KOPT-K1 (cell line): Measurements from ENCODE around the gene LCN1.

Experiments
- H3K27ac ChIP-seq: fragments of 200-600 bp; sonication (generic); 2 replicates; pipeline ENCODE4 v1.5.1; 2016; ENCODE audit warnings: antibody characterized with exemption, mild to moderate bottlenecking, low read depth, low read length; ENCODE audit not compliant: poor library complexity, severe bottlenecking
- H3K36me3 ChIP-seq: fragments of 200-600 bp; sonication (generic); 2 replicates; pipeline ENCODE4 v1.5.1; 2017; ENCODE audit warnings: antibody characterized with exemption, mild to moderate bottlenecking, low read length, moderate library complexity; ENCODE audit not compliant: insufficient read depth
- H3K9me3 ChIP-seq: fragments of 200-600 bp; sonication (generic); 2 replicates; pipeline ENCODE4 v1.5.1; 2017; ENCODE audit warnings: antibody characterized with exemption, low read length, mild to moderate bottlenecking; ENCODE audit not compliant: insufficient read depth, poor library complexity, severe bottlenecking

LCN1 gene

GRCh38 chr9:135520916-135521607, at the start of gene LCN1:
LCN1 (plus strand) TSS chr9:135521440; CDS start chr9:135521498, 58 bp downstream.
- Histone ChIP-seq H3K36me3 (no peaks in the 10 kb centered on the region), H3K9me3 (no peaks in the 10 kb centered on the region), H3K27ac (no peak within 1 kb of the TSS)

DNA sequence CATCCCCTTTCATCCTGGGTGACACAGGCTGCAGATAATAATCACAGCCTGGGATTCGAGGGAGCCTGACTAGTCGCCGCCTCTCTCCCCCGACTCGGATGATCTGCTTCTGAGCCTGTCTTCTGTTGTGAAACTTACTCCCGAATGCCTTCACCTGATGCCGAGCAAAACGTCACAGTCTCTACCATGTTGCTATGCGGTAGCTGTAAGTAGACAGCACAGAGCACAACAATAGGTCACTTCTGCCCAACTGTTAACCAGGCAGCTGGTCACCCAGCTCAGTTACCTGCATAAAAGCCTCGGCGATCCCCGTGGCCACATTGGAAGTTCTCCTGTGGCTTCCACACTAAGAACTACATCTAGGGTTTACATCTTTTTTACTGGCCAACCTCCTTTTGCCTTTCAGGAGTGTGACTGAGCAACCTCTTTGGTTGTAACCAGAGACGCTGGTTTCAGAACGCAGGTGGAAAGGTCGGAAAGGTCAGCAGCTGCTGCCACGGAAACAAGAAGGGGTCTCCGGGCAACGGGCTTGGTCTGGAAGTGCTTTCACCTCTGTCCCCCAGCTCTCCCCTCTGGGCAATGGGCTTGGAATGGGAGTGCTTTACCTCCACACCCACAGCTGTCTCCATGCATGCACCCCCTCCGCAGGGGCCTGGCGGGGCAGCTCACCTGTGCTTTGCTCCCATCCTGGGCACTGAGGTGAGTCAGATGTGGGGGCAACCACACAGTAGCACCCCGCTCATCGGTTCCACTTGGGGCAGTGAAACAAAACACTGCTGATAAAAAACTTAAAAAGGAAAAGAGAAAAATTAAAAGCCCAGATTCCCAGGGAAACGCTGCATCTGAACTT, 49.2 kb upstream of the LCN1 start:
- H3K9me3 ChIP-seq = no peaks in the 10 kb centered on the region
- no peak overlapping the region for H3K27ac ChIP-seq
- H3K36me3 ChIP-seq = no peaks in the 10 kb centered on the region

DNA sequence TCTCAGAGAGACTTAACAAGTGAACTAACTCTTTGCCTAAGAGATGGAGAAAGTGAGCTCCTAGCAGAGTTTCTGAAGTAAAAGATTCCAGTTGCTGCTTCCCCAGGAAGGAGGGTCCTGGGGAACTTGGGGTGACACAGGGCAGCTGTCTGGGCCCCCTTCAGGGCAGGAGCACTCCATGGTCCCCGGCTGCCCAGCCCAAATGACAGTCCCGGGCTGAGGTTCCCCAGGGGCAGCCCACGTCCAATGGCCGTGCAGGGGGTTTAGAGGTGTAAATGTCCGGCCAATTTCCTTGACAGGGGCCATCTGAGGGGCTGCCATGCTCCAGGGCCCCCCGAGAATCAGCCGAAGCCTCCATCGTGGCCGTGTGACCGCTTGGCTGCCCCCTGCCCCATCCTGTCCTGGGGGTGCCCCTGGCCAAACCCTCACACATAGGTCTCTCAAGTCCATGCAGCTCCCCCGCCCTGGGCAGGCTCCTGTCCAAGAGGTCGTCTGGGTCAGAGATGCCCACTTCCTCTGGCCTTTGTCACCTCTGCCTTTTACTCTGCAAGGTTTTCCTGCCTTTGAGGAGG, 47.2 kb upstream of the LCN1 start:
- H3K36me3 ChIP-seq = no peaks in the 10 kb centered on the region
- no peak overlapping the region for H3K27ac ChIP-seq
- H3K9me3 ChIP-seq = no peaks in the 10 kb centered on the region

DNA sequence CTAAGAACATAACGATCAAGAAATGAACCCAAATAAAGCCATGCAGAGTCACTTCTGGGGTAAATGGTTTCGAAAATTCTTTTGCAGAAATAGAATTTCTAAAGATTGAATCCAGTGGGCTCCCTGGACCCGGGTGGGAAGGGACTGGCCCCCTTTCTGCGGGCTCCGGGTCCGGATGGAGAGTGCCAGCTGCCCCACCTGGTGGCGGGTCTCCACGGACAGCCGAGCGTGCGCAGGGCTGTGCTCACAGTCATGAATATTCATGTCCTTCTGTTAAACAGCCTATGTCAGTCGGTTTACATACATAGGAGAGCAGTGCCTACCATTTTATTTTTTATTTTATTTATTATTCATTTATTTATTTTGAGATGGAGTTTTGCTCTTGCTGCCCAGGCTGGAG, 46.3 kb upstream of the LCN1 start:
- no peaks in the 10 kb centered on the region for H3K36me3 ChIP-seq

DNA sequence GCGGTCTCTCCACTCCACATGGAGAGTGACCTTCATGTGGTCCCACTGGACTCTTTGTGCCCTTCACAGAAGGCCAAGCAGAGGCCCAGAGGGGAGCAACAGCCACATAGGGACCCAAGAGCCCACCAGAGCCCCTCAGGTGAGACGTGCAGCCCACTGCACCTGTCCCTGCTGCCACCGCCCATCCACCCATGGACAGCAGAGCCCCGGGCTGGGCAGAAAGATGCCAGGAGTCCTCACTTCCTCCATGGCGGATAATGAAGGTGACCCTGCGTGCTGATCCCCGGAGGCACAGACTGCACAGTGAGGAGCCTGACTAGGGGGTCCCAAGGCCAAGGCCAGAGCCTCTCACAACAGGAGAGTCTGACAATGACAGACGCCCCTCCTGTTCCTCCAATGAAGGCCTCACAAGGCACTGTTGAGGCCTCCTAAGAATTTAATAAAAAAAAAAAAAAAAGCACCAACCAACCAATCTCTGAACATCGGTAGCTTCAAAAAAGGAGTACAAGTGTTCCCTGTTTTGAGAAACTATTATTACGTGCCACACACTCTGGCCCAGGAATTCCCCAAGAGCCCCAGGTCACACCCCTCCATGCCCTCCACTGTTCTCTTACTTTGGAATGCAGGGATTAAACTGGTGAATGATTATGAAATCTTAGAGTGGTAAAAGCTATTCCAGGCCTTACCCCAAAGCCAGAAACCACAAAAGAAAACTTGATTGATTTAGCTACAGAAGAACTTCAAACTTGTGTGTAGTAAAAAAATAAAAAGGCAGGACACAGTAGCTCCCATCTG, 44.5 kb upstream of the LCN1 start:
- Histone ChIP-seq H3K36me3 (no peaks in the 10 kb centered on the region), H3K9me3 (no peaks in the 10 kb centered on the region), H3K27ac (no peak overlapping the region)

More for the DNA sequence above, 46.3 kb upstream of the LCN1 start:
- Histone ChIP-seq H3K9me3 (no peaks in the 10 kb centered on the region), H3K27ac (no peak overlapping the region)

DNA sequence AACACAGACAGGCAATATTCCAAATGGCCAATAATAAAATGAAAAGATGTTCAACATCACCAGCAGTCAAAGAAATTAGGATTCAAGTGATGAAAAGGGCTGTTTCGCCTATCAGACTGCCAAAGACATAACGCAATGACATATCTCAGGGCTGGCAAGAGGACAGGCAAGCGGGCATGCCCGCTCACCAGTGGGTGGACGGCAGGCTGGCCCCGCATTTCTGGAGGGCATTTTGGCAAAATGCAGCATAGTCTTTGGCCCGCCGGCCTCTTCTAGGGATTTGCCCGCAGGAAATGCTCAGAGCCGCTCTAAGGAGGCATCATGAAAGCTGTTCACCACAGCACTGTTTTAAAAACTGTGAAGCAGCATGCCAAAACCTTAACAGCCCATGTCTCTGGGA, 43.0 kb upstream of the LCN1 start:
- no peak overlapping the region for H3K27ac ChIP-seq
- no peaks in the 10 kb centered on the region for H3K9me3 ChIP-seq
- H3K36me3 ChIP-seq = no peaks in the 10 kb centered on the region

DNA sequence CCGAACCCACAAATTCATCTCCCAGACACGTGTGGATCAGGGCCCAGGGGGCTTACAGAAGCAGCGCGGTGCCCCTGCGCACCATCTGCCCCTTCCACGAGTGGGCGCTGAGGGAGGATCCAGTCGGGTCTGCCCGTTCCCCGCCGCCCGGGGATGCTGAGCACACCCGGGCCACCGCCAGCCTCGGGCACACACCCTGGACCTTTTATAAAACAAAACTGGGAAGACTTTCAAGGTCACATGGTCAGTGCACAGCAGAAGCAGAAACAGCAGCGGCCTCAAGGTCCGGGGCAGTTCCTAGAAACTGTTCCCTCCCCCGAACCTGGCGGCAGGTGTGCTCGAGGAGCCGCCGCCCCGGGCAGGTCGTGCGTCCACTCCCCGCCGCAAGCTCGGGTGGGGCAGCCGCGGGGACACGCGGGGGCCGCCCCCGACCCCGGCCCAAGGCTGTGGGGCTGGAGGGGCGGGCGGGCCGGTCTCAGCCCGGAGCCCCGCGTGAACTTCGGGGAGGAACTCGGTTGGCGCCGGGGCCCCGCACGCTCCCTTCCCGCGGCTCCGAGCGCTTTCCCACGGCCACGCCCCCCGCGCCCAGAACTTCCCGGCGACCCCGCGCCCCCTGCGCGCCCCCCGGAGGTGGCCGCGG, 42.3 kb upstream of the LCN1 start:
- Histone ChIP-seq H3K9me3 (no peaks in the 10 kb centered on the region), H3K27ac (no peak overlapping the region), H3K36me3 (no peaks in the 10 kb centered on the region)

DNA sequence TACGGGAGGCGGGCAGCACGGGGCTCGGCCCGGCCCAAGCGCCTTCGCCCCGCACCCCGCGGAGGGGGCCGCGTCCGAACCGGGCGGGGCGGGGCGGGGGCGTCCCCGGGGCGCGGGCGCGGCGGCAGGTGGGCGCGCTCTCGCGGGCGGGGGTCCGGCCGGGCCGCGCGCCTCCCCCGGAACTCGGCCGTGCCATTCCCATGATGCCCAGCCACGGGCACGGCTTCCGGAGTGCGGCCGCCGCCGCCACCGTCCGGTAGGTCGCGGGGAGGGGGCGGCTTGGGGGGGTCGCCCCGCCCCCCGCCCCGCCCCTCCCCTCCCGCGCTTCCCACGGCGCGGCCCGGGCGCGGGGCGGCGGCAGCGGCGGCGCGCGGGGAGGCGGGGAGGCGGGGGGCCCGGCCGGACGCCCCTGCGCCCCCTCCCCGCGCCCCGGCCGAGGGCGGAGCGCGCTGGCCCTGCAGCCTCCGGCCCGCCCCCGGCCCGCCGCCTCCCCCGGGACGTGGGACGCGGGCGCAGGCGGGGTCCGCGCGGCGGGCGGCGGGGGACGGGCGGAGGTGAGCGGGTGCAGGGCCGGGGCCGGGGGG, 41.7 kb upstream of the LCN1 start, which contains the start of gene PPP1R26:
PPP1R26 (plus strand) TSS at position 314 of the 584 bp plus-strand sequence. CDS start 4,729 bp downstream, outside the sequence.
- Histone ChIP-seq H3K9me3 (no peaks in the 10 kb centered on the region), H3K36me3 (no peaks in the 10 kb centered on the region), H3K27ac (no peak within 1 kb of the TSS)

GRCh38 chr9:135480071-135480939, 40.9 kb upstream of the LCN1 start:
- Histone ChIP-seq H3K27ac (no peak overlapping the region), H3K36me3 (no peaks in the 10 kb centered on the region), H3K9me3 (no peaks in the 10 kb centered on the region)

GRCh38 chr9:135480940-135481310, 40.3 kb upstream of the LCN1 start:
- no peak overlapping the region for H3K27ac ChIP-seq
- H3K9me3 ChIP-seq = no peaks in the 10 kb centered on the region
- no peaks in the 10 kb centered on the region for H3K36me3 ChIP-seq

GRCh38 chr9:135482015-135482754, 39.1 kb upstream of the LCN1 start:
- Histone ChIP-seq H3K27ac (no peak overlapping the region), H3K36me3 (no peaks in the 10 kb centered on the region), H3K9me3 (no peaks in the 10 kb centered on the region)

GRCh38 chr9:135484460-135485277, 36.6 kb upstream of the LCN1 start:
- no peaks in the 10 kb centered on the region for H3K36me3 ChIP-seq

More at GRCh38 chr9:135484460-135485277, 36.6 kb upstream of the LCN1 start:
- Histone ChIP-seq H3K9me3 (no peaks in the 10 kb centered on the region), H3K27ac (no peak overlapping the region)
